Activated CD8-positive, alpha-beta T cell treated with anti-CD3 and anti-CD28 coated beads, Interleukin-2, amount 10 ng/mL, durations not matched to agents 7 days and 5 days (primary cell): Measurements from ENCODE around the gene MYH15. TPM values are rescaled to one million over a fixed set of nuclear protein-coding genes. Genes with fewer than 3 reads are reported as not detected.
A peak's percentile ranks its signal among the peaks of the same experiment; 100 is the strongest.

ENCODE experiments used
- ATAC-seq: fragments of 150-1000 bp; cut with Tn5 transposase; one replicate; pipeline ENCODE4 v1.10.0; 2021; ENCODE audit warnings: moderate library complexity
- CTCF ChIA-PET: fragments of 350-600 bp; sonication (Branson Sonifier 250); formaldehyde crosslinking; loops from one replicate; lab custom pipeline; 2021; ENCODE audit warnings: antibody characterized with exemption; lab: Charles Lee
- POLR2A ChIA-PET: fragments of 350-600 bp; sonication (Branson Sonifier 250); formaldehyde crosslinking; loops from one replicate; lab custom pipeline; 2021; ENCODE audit warnings: antibody characterized with exemption; lab: Charles Lee
- DNase-seq: peaks from one replicate; pipeline ENCODE4 v3.0.0-alpha.2; 2020
- H3K27ac Mint-ChIP-seq: one replicate; pipeline ENCODE4 v1.8.0; 2021; ENCODE audit warnings: mild to moderate bottlenecking, mixed read lengths
- H3K27me3 Mint-ChIP-seq: one replicate; pipeline ENCODE4 v1.8.0; 2021; ENCODE audit warnings: low read depth, mixed read lengths
- H3K36me3 Mint-ChIP-seq: one replicate; pipeline ENCODE4 v1.8.0; 2021; ENCODE audit warnings: low read depth, mixed read lengths
- H3K4me1 Mint-ChIP-seq: one replicate; pipeline ENCODE4 v1.8.0; 2021; ENCODE audit warnings: low read depth, mixed read lengths
- H3K4me3 Mint-ChIP-seq: one replicate; pipeline ENCODE4 v1.8.0; 2021; ENCODE audit warnings: mild to moderate bottlenecking, mixed read lengths
- H3K9me3 Mint-ChIP-seq: one replicate; pipeline ENCODE4 v1.8.0; 2022; ENCODE audit warnings: mixed read lengths; ENCODE audit not compliant: insufficient read depth
- total RNA-seq, 2 experiments: library from RNA; stranded (reverse); gene quantifications; one replicate each; pipeline ENCODE4 v1.2.3, GENCODE V29; 2021

Gene MYH15
- total RNA-seq, 2 experiments from 2014 or later, result 0.13 to 0.21 TPM

DNA sequence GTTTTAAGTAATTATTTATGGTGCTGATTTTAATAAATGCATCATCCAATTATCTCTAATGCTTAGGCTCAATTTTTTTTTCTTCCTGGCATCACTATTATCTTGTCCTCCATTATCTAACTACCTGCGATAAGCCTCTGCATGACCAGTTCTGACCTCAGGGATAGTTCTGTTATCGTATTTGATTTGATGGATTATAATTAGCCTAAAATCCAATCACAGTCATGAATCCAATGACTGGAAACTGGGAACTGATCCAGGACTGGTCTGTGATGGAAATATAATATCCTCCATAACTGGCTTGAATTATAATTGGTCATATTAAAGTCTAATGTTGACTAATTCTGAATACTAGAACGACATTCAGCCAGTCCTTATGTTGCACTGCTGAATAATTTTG is 1.1 kb downstream of the MYH15 start:
- DNase-seq (no peak), ATAC-seq (no peak)
- ChIA-PET POLR2A (no interaction called here), CTCF (no interaction called here)
- Mint-ChIP-seq H3K36me3 (no peaks in the 10 kb centered on the region), H3K9me3 (no peaks in the 10 kb centered on the region), H3K27ac (no peak overlapping the region), H3K4me3 (no peak overlapping the region), H3K27me3 (peaks cover 2% of the 10 kb centered on the region), H3K4me1 (no peaks in the 10 kb centered on the region)

DNA sequence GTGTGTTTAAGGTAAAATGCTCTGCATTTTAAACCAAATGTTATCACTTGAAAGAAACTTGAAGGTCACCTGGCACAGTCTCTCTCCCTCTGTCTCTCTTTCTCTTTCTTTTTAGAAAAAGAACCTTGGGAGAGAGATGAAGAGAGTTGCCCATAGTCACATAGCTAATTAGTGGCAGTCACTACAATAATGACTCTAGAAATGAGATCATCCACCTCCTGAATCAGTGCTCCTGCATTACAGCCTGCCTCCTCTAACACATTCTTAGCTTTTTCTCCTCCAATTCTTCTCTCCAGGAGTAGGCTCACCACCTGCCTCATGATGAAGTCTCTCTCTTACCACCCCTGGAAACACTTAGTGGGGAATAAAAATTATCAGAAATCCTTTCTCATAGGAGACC is 2.5 kb downstream of the MYH15 start:
- POLR2A ChIA-PET, result no interaction called here
- CTCF ChIA-PET, result interaction anchor here (0.8 to 1.2 kb wide), 2 partner anchors 18 to 30 kb away, joined by 3 read pairs; no protein-coding TSS in a partner anchor
- no peaks in the 10 kb centered on the region for H3K36me3 Mint-ChIP-seq
- no peaks in the 10 kb centered on the region for H3K4me1 Mint-ChIP-seq
- no peaks in the 10 kb centered on the region for H3K9me3 Mint-ChIP-seq
- DNase-seq (no peak), ATAC-seq (no peak)
- peaks cover 5% of the 10 kb centered on the region for H3K27me3 Mint-ChIP-seq
- no peak overlapping the region for H3K4me3 Mint-ChIP-seq
- H3K27ac Mint-ChIP-seq, result no peak overlapping the region

DNA sequence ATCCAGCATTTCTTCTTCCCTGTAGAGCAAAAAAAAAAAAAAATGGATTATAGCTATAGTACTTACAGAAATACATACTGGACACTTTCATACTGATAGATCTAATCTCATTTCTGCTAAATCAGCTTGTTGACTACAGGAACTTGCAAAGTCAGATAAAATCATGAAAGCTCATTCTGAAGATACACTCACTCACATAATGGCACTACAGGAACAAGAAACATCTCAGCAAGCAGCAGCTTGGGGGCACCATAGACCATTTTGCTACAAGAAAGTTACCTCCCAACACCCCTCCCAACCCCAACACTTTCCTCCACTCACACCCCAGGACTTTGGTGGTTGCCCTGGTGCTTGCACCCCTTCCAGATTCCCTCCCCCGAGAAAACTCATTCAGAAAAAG is 4.6 kb downstream of the MYH15 start:
- Mint-ChIP-seq H3K27ac (no peak overlapping the region), H3K36me3 (no peaks in the 10 kb centered on the region)
- POLR2A ChIA-PET, result no interaction called here

DNA sequence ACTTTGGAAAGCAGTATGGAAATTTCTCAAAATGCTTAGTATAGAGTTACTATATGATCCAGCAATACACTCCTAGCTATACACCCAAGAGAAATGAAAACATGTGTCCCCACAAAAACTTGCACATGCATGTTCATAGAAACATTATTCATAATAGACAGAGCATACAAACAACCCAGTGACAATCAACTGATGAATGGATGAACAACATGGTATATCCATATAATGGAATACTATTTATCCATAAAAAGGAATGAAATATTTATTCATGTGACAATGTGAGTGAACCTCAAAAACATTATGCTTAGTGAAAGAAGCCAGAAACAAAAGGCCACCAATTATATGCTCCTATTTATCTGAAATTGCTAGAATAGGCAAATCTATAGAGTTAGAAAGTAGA is 6.7 kb downstream of the MYH15 start:
- H3K27me3 Mint-ChIP-seq, result peaks cover 6% of the 10 kb centered on the region
- H3K9me3 Mint-ChIP-seq, result no peaks in the 10 kb centered on the region
- no peak overlapping the region for H3K4me3 Mint-ChIP-seq
- POLR2A ChIA-PET, result no interaction called here
- no peaks in the 10 kb centered on the region for H3K4me1 Mint-ChIP-seq
- DNase-seq (no peak), ATAC-seq (no peak)
- CTCF ChIA-PET, result no interaction called here
- H3K27ac Mint-ChIP-seq, result no peak overlapping the region
- no peaks in the 10 kb centered on the region for H3K36me3 Mint-ChIP-seq

More for the DNA sequence above, 4.6 kb downstream of the MYH15 start:
- H3K4me3 Mint-ChIP-seq, result no peak overlapping the region
- H3K4me1 Mint-ChIP-seq, result no peaks in the 10 kb centered on the region
- H3K27me3 Mint-ChIP-seq, result peaks cover 6% of the 10 kb centered on the region
- ATAC-seq, result no peak
- H3K9me3 Mint-ChIP-seq, result no peaks in the 10 kb centered on the region
- DNase-seq, result no peak
- CTCF ChIA-PET, result interaction anchor here (1.1 to 1.5 kb wide), 3 partner anchors 14 to 46 kb away, joined by 3 read pairs; no protein-coding TSS in a partner anchor

DNA sequence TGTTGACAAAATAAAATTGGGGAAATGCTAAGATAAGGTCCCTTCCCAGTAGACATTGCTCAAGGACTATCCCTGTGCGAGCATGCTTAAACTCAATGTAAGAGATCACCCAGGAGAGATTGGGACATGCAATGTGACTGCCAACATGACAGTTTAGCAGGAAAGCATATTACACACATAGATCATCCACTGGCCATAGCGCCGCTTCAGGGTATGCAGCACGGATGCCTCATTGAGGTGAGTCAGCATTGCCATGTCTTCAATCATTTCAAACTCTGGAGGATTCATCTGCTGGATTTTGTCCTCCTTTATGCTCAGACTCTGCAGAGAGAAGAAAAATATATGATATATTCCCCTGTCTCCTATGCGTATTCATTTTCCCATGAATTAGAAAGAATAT is 8.9 kb downstream of the MYH15 start:
- H3K4me3 Mint-ChIP-seq, result no peak overlapping the region
- POLR2A ChIA-PET, result no interaction called here
- no peak for ATAC-seq
- H3K9me3 Mint-ChIP-seq, result no peaks in the 10 kb centered on the region
- no peaks in the 10 kb centered on the region for H3K4me1 Mint-ChIP-seq
- CTCF ChIA-PET, result no interaction called here
- H3K27ac Mint-ChIP-seq, result no peak overlapping the region
- DNase-seq, result no peak
- peaks cover 4% of the 10 kb centered on the region for H3K27me3 Mint-ChIP-seq
- H3K36me3 Mint-ChIP-seq, result no peaks in the 10 kb centered on the region

DNA sequence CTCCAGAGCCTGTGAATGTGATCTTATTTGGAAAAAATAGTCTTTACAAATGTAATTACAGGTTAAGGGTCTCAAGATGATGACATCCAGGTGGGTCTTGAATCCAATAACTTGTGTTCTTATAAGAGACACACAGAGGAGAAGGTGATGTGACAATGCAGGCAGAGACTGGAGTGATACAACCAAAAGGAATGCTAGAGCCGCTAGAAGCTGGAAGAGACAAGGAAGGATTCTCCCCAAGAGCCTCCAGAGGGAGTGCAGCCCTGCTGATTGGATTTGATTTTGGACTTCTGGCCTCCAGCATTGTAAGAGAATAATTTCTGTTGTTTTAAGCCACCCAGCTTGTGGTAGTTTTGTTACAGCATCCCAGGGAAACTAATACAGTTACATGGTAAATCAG is 9.7 kb downstream of the MYH15 start:
- CTCF ChIA-PET, result no interaction called here
- Mint-ChIP-seq H3K9me3 (no peaks in the 10 kb centered on the region), H3K36me3 (no peaks in the 10 kb centered on the region)

DNA sequence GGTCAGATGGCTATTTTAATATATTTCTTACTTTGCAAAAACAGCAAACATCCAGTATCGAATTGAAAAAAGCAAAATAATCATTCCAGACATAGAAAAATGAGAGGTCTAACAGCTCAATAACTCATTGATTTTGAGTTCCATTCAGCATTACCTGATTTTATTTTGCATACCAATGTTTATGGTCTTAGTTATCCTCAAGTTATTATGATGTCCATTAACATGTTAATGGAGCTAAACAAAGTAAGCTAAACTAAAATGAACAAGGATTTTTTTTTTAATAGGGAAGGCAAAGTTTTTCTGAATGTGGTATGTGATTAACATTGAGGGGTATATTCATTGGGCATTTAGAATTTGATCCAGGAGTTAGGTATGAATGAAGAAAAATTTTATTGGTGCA is 13.1 kb downstream of the MYH15 start:
- ATAC-seq, result no peak
- CTCF ChIA-PET, result interaction anchor here (1.3 to 2.2 kb wide), 4 partner anchors 8 to 343 kb away, joined by 3 to 7 read pairs (median 5); no protein-coding TSS in a partner anchor
- Mint-ChIP-seq H3K36me3 (no peaks in the 10 kb centered on the region), H3K4me1 (no peaks in the 10 kb centered on the region), H3K9me3 (no peaks in the 10 kb centered on the region), H3K27ac (no peak overlapping the region), H3K27me3 (no peaks in the 10 kb centered on the region), H3K4me3 (no peak overlapping the region)
- no peak for DNase-seq
- POLR2A ChIA-PET, result no interaction called here

More for the DNA sequence above, 9.7 kb downstream of the MYH15 start:
- POLR2A ChIA-PET, result no interaction called here
- no peaks in the 10 kb centered on the region for H3K4me1 Mint-ChIP-seq
- DNase-seq, result no peak
- H3K27ac Mint-ChIP-seq, result no peak overlapping the region
- peaks cover 4% of the 10 kb centered on the region for H3K27me3 Mint-ChIP-seq
- no peak for ATAC-seq
- H3K4me3 Mint-ChIP-seq, result no peak overlapping the region

DNA sequence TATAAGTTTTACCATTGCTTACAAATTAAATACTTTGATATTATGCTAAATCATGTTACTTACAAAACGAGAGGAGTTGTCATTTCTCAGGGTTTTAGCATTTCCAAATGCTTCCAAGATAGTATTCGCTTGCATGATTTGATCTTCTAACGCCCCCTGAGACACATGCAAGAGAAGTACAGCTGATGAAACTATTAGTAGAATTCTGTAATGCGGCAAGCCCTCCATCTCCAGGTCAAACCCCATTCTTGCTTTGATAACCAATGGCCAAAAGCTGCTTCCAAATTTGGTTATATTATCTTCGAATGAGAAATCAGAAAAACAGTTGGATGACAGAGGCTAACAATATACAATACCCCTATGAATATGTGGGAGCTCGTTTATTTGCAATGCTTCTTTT is 14.7 kb downstream of the MYH15 start:
- H3K9me3 Mint-ChIP-seq, result no peaks in the 10 kb centered on the region
- ChIA-PET POLR2A (no interaction called here), CTCF (interaction anchor here (2.3 kb wide), 1 partner anchor 57 kb away, joined by 10 read pairs; no protein-coding TSS in a partner anchor)
- H3K4me1 Mint-ChIP-seq, result no peaks in the 10 kb centered on the region
- H3K27me3 Mint-ChIP-seq, result peaks cover 4% of the 10 kb centered on the region
- no peak overlapping the region for H3K27ac Mint-ChIP-seq
- no peak overlapping the region for H3K4me3 Mint-ChIP-seq
- no peak for DNase-seq
- ATAC-seq, result no peak
- H3K36me3 Mint-ChIP-seq, result no peaks in the 10 kb centered on the region

DNA sequence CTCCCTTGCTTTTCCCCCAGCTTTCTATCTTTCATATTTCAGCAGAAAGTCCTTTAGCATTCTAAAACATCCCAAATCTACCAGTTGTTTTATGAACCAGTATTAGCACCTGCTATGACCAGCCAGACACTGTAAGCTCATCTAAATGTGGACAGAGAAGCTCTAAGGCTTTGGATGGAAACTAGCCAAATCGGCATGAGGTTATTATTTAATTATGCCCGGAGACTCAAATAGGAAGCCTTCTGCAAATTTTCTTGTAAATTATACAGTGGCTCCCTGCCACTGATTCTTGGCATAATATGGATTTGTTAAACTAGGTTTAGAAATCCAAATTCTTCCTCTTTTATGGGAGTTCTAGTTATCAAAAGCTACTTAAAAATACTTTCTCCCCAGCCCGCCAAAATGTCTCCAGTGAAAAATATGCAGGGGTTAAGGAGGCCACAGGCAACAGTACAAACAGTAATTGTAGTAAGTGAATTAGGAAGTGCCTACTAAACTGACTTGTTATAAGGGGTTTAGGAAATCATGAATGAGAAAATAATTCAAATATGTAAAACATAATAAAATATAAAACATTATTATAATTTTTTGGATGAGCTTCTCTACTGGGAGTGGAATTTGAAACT is 15.4 kb downstream of the MYH15 start:
- peaks cover 4% of the 10 kb centered on the region for H3K27me3 Mint-ChIP-seq
- no peak for DNase-seq
- no peaks in the 10 kb centered on the region for H3K4me1 Mint-ChIP-seq
- no peaks in the 10 kb centered on the region for H3K9me3 Mint-ChIP-seq
- CTCF ChIA-PET, result interaction anchor here (2.3 kb wide), 1 partner anchor 58 kb away, joined by 10 read pairs; no protein-coding TSS in a partner anchor
- no peaks in the 10 kb centered on the region for H3K36me3 Mint-ChIP-seq
- no peak overlapping the region for H3K4me3 Mint-ChIP-seq
- POLR2A ChIA-PET, result no interaction called here
- H3K27ac Mint-ChIP-seq, result no peak overlapping the region
- ATAC-seq, result no peak

DNA sequence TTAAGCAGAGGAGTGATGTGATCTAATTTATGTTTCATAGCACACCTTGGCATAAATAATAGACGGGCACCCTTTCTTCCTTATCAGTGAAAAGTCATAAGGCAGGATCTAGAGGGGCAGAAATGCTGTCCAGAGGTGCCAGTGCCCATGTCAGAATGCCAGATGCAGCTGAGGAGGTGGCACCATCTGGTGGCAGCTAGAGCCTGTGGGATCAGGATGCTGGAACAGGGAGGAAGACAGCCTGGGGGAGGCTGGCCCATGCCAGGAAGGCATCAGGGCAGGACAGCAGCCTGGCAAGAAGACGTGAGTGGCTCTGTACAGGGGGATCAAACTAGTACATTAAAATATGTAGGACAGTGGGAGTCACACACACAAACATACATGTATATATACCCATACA is 16.5 kb downstream of the MYH15 start:
- ChIA-PET POLR2A (no interaction called here), CTCF (interaction anchor here (1.2 to 2.3 kb wide), 2 partner anchors 59 to 421 kb away, joined by 3 to 10 read pairs; no protein-coding TSS in a partner anchor)
- no peak overlapping the region for H3K27ac Mint-ChIP-seq
- H3K4me1 Mint-ChIP-seq, result peaks cover 2% of the 10 kb centered on the region
- peaks cover 4% of the 10 kb centered on the region for H3K27me3 Mint-ChIP-seq
- H3K4me3 Mint-ChIP-seq, result no peak overlapping the region
- H3K36me3 Mint-ChIP-seq, result no peaks in the 10 kb centered on the region
- no peaks in the 10 kb centered on the region for H3K9me3 Mint-ChIP-seq
- no peak for DNase-seq
- no peak for ATAC-seq

DNA sequence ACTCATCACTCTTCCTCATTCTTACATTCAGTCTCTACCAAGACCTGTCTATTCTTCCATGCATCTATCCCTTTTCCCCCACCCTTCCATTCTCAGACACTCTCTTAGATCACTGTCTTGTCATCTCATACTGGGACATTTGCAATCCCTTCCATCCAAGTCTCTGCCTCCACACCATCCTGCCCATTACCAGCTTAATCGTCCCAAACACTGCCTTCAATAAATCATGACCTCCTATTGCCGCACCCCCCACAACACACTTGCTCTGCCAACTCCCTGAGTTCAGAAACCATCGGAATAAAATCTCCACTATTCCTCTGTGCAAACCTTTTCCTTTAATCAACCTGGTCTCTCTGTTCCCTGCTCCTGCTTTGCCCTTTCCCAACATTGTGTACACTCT is 18.9 kb downstream of the MYH15 start:
- peaks cover 6% of the 10 kb centered on the region for H3K27me3 Mint-ChIP-seq
- H3K27ac Mint-ChIP-seq, result no peak overlapping the region
- no peak for ATAC-seq
- ChIA-PET CTCF (interaction anchor here (1.0 to 3.8 kb wide), 5 partner anchors 14 to 831 kb away, joined by 3 to 32 read pairs (median 3); no protein-coding TSS in a partner anchor), POLR2A (no interaction called here)
- no peak for DNase-seq
- H3K4me1 Mint-ChIP-seq, result peaks cover 2% of the 10 kb centered on the region
- no peaks in the 10 kb centered on the region for H3K9me3 Mint-ChIP-seq
- H3K4me3 Mint-ChIP-seq, result no peak overlapping the region
- H3K36me3 Mint-ChIP-seq, result no peaks in the 10 kb centered on the region

DNA sequence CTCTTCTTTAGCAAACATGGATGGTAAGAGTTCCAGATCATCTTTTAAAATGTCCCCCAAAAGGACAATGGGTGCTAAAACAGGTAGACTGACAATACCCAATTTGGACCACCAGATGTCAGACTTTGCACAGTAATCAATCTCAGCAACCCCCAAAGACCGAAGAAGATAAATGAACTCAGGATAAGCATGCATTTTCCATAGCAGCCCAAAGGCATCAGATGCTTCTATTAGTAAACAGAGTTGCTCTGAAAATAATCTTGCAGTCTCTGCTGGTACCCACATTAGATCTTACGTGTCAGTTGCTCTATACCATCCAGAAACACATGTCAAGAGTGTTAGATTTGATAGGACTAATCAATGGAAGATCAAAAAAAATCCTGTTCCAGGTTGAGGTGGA is 20.6 kb downstream of the MYH15 start:
- DNase-seq (peak; percentile 58), ATAC-seq (peak; percentile 76)
- ChIA-PET POLR2A (no interaction called here), CTCF (interaction anchor here (0.7 to 4.7 kb wide), 16 partner anchors 9 to 592 kb away, joined by 3 to 59 read pairs (median 5); no protein-coding TSS in a partner anchor)
- peaks cover 2% of the 10 kb centered on the region for H3K4me1 Mint-ChIP-seq
- H3K4me3 Mint-ChIP-seq, result no peak overlapping the region
- no peaks in the 10 kb centered on the region for H3K9me3 Mint-ChIP-seq
- peaks cover 9% of the 10 kb centered on the region for H3K27me3 Mint-ChIP-seq
- no peaks in the 10 kb centered on the region for H3K36me3 Mint-ChIP-seq
- no peak overlapping the region for H3K27ac Mint-ChIP-seq
